ENCODE results near the gene STPG2. TPM values are rescaled to one million over a fixed set of nuclear protein-coding genes. Genes with fewer than 3 reads are reported as not detected.
"Not testable (repeated sequence)": the region's sequence is repeated elsewhere in the genome, so short reads cannot be mapped to it uniquely, and the experiment has no call there.

Gene STPG2
- polyA plus RNA-seq, 12 donors: 0.11 to 0.32 (median 0.23) TPM; not detected in 8

GRCh38 chr4:97643179-97643578 lies 500.1 kb downstream of the STPG2 start:
- DNase-seq: no peak

GRCh38 chr4:97639961-97640360 lies 503.3 kb downstream of the STPG2 start:
- DNase-seq: no peak

GRCh38 chr4:97633831-97634230 lies 509.4 kb downstream of the STPG2 start:
- DNase-seq: not testable (repeated sequence)

GRCh38 chr4:97627750-97628149 lies 515.5 kb downstream of the STPG2 start:
- no peak for DNase-seq

GRCh38 chr4:97624204-97624603 lies 519.1 kb downstream of the STPG2 start:
- DNase-seq: no peak

- DNase-seq: no peak
Observed at GRCh38 chr4:97605932-97606331, 537.3 kb downstream of the STPG2 start.

GRCh38 chr4:97593248-97593647 lies 550.0 kb downstream of the STPG2 start:
- DNase-seq: no peak

- DNase-seq: no peak
Observed at GRCh38 chr4:97590266-97590665, 553.0 kb downstream of the STPG2 start.

GRCh38 chr4:97589481-97590196 lies 553.6 kb downstream of the STPG2 start:
- no peak for DNase-seq

- no peak for DNase-seq
Observed at GRCh38 chr4:97587912-97588311, 555.4 kb downstream of the STPG2 start.

- no peak for DNase-seq
Observed at GRCh38 chr4:97585274-97585673, 558.0 kb downstream of the STPG2 start.

GRCh38 chr4:97582890-97583289 lies 560.4 kb downstream of the STPG2 start:
- no peak for DNase-seq

GRCh38 chr4:97577004-97577403 lies 566.3 kb downstream of the STPG2 start:
- no peak for DNase-seq

- no peak for DNase-seq
Observed at GRCh38 chr4:97560009-97560408, 583.3 kb downstream of the STPG2 start.

GRCh38 chr4:97558204-97558778 lies 585.0 kb downstream of the STPG2 start:
- DNase-seq: no peak

- DNase-seq: not testable (repeated sequence)
Observed at GRCh38 chr4:97550637-97551036, 592.6 kb downstream of the STPG2 start.

- no peak for DNase-seq
Observed at GRCh38 chr4:97548943-97549583, 594.2 kb downstream of the STPG2 start.

- DNase-seq: no peak
Observed at GRCh38 chr4:97548186-97548585, 595.1 kb downstream of the STPG2 start.

- DNase-seq: no peak
Observed at GRCh38 chr4:97531351-97531750, 611.9 kb downstream of the STPG2 start.

- no peak for DNase-seq
Observed at GRCh38 chr4:97530676-97531075, 612.6 kb downstream of the STPG2 start.

GRCh38 chr4:97525236-97525635 lies 618.0 kb downstream of the STPG2 start:
- DNase-seq: no peak

- no peak for DNase-seq
Observed at GRCh38 chr4:97517939-97518338, 625.3 kb downstream of the STPG2 start.

GRCh38 chr4:97513917-97514316 lies 629.4 kb downstream of the STPG2 start:
- no peak for DNase-seq

Data from muscle of arm (tissue), 12 donors.